Stimulated activated CD8-positive, alpha-beta memory T cell treated with anti-CD3 and anti-CD28 coated beads, Interleukin-15, amount 100 ng/mL, for 24 hours (primary cell): ENCODE results near the gene NAPA.

Experiments used
- DNase-seq: peaks from one replicate; pipeline ENCODE4 v3.0.0-alpha.2; 2020; ENCODE audit warnings: low read depth

Gene NAPA

DNA sequence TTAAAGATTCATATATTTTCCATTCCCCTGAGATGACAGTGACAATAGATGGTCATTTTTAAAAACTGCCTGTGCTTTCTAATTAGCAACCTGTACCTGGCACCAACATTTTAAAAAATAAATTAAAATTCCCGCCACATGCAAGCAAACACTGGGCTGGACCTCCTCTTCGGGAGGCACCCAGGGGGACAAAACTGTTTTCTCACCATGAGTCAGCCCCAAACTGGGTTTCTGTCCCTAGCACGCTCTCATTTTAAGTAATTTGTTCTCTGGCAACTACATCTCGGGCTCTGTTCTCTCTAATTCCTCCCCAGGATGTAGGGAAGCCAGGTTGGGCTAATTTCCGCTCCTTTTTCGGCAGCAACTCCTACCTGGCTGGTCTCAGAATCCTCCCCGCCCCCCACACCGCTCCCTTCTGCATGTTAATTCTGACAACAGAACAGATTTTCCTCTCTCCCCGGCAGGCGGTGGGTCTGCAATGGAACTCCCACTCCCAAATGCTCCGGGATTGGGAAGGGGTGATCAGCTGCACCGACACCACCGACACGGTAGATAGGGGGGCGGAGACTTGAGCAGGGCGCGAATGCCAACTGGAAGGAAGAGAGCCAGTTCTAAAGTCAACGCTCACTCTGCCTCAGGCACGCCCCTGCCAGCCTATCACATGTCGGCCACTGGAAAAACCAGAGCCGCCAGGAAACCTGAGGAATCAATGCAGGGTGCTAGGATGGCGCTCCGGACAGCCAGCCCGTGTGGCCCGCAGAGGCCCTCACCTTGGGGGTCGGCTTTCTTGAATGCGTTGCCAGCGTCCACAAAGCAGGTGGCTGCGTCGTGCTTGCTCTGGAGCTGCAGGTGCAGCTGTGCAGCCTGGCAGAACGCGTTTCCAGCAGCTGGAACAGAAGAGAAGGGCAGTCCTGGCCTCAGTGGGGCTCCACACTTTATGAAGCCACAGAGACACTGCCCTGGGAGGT, 14.7 kb downstream of the NAPA start:
- DNase-seq = no peak

DNA sequence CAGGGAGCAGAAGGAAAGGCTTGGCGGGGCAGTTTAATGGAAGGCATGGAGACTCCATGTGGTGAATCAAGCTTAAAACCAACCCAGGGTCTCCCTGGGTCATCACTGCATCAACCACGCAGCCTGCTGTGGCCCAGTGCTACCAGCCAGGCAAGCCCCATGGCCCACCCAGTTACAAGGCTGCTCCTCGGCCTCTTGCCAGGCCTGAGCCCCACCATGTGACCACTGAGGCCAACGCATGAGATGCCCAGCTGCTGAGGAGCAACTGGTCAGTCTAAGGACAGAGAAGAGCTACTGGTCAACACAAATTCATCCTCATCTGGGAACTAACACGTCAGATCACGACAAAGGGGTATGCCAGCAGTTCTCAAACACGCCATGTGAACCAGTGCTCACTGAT, 15.5 kb downstream of the NAPA start:
- DNase-seq = no peak

DNA sequence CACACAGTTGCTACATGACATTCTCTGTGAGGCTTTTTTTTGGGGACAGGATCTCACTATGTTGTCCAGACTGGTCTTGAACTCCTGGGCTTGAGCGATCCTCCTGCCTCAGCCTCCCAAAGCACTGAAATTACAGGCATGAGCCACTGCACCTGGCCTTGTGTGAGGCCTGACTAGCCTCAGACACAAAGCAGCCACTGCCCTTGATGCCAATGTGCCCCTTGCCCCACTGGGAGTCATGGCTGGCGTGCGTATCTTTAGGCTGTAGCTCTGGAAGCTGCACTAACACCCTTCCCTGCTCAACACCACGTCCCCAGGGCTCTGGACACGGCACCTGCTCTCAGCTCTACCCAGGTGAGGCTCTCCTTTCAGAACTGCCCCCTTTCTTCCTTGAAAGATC, 16.3 kb downstream of the NAPA start:
- DNase-seq = no peak

DNA sequence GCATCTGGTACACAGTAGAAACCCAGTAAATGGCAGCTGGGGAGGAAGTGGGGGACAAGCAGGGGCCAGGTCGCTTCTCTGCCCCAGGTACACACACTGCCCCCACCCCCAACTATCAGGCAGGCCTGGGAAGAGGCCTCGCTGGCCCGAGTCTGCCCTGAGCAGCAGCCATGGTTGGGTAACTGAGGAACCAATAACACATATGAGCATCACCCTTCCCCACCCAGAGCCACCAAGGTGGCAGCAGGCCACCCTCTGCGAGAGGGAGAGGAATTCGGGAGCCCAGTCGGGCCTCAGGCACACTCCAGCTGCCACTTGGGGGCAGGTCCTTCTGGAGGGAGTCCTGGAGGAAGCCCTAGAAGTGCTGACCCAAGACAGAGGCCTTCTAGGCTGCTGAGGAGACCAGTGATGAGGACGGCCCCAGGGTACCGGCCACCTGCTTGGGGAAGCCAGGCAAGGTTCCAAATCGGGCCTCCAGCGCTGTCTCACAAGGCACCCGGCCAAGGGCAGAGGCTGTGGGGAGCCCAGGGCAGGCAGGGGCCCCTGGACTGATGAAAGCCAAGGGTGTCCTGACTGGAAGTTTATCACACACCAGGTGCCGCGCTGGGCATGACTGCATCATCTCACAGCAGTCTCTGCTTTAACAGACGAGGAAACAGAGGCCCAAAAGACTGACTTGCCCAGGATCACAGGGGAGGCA, 16.9 kb downstream of the NAPA start:
- no peak for DNase-seq

DNA sequence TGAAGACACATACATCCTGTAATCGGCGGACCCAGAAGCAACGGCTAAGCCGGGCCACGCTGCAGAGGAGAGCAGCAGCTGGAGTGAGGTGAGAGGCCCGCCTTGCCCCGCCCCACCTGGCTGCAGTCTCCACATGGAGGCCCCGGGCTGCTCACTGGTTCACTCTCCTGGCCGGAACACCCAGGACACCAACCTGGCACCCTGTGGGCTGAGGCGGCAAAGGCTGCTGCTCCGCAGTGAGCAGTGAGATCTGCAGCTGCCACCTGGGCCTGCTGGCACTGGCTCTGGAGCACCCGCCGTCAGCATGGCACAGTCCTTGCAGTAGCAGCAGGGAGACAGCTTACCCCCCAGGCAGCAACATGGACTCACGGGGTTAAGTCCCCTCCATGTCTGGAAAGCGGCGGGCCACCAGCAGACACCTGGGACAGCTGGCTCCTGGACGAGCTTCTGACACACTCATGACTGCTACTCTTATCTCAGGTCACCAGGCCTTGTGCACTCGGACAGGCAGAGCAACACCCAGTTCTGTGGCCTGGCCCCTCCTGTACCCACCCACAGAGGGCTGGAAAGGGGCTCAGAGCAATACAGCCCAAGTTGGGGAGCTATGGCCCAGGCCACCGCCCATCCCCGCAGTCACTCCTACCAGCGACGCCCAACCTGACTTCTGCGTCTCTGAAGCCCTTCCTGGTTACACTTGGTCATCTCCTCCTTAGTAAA, 17.7 kb downstream of the NAPA start:
- DNase-seq = no peak

DNA sequence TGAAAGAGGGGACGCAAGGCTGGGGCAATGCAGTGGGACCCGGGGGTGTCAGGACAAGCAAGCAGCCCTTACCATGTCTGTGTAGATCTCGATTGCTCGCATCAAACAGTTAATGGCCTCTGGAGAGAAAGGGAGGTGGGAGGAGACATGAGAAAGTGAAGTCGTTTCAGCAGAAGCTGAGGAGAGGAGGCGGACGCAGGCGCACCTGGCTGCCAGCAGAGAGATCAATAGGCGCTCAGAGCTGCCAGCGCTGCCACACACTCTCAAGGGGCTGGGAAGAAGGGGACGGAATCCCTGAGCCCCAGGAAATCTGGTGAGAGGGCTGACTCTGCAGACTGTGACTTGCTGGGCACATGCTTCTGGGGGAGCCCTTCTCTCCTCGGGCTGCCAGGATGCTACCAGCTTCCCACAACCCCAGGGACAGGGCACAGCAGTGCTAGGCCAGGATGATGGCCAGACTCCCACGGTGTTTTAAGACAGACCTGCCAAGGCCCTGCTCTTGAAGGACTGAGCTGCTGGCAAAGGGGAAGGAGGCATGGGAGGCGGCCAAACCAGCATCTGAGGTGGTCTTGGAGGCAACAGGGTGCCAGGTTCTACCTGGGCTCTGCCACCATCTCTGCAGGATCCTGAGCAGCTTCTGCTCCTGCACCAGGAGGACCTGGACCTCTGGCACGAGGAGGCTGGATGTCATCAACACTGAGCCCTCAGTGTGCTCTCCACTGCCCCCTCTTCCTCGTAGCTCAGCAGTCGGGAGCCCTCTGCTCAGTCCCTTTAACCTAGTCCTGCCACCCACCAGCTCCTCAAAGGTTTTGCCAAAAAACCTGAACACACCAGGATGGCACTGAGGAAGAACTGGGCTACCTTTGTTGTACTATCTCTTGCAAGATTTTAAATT, 19.1 kb downstream of the NAPA start:
- no peak for DNase-seq

DNA sequence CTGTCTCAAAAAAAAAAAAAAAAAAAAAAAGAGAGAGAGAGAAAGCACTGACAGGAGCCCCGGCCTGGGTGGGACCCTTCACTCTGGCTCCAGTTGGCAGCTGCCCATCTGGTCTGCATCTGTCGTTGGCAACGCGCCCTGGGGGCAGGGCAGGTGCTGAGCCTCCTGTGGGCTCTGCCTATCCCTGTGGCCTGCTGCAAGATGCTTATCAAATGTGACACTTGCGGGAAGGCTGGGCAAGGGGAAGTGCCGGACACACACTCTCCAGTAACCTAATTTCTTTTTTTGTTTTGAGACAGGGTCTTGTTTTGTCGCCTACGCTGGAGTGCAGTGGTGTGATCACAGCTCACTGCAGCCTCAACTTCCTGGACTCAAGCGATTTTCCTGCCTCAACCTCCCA, 20.1 kb downstream of the NAPA start:
- DNase-seq = no peak

DNA sequence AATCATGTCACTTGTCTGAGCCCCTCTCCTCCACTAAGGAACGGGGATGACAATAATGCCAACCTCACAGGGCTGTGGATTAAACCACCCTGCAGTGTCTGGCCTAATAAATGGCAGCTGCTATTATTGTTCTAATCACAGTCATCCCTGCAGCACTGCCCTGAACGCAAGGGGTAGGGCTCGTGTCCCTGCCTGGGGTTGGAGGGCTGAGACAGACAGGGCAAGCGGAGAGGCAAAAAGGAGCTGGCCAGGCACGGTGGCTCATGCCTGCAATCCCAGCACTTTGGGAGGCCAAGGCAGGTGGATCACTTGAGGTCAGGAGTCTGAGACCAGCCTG, 20.7 kb downstream of the NAPA start:
- DNase-seq = no peak

DNA sequence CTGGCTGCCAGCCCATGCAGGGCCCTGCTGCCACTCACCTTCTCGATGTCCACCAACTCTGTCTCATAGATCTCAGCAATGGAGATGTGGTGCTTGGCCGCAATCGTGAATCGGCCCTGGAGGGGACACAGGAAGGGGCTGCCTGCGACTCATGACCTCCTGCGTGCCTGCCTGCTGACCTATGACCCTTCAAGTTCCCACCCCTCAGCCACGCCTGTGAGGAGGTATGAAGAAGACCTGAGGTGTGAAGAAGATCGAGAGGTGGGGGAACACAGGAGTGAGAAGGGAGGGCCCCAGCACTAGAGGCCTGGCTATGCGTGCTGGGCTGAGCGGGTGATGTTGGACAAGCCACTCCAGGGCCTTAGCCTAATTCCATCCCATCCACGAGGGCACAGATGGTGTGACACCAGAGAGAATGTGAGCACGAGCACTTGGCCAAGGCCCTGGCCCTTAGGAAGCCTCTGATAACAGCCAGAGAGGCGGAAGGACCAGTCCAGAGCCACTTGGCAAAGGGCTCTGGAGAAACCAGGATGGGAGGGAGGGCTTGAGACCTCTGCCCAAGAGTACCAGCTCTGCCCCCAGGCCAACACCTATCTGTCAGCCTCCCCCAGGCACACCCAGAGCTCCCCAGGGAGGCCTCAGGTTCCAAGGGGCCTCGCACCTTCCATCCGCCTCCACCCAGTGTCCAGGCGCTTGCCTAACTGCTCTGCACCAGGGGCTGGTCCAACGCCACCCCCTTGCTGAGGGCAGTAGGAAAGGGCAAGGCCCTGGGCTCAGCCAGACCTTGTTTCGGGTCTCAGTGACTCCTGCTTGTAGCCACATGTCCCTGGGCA, 21.3 kb downstream of the NAPA start:
- DNase-seq = no peak

DNA sequence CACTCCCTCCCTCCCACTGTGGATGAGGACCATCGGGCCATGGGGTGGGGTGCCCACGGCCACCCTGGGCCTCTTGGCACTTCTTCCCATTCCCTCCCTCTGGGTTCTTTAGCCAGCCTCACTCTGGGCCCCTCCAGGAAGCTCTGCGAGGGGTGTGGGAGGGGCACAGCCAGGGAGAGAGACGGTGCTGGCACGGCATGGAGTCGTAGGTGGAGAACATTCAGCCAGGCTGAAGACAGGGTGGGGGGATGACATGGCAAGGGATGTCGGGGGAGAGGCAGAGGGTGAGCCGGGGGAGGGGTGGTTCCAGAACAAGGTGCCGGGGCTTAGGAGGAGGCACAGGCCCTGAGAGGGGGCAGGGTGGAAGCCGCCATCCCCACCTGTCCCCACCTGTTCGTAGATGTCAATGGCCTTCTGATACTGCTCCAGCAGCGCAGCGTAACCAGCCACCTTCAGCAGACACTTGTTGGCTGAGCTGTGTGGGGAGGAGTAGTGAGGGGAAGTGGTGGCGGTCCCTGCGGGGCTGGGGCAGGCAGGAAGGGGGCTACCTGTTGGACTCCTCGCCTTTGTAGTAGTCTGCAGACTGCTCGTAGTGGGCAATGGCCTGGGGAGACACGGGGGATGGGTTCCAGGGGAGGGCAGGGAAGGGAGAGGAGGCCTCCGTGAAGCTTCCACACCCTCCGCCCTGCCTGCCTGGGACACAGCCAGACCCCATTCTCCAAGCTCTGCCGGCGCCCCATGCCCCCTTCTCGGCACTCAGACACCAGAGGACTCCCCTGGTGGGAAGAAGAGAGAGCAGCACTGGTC, 22.1 kb downstream of the NAPA start:
- DNase-seq = no peak

DNA sequence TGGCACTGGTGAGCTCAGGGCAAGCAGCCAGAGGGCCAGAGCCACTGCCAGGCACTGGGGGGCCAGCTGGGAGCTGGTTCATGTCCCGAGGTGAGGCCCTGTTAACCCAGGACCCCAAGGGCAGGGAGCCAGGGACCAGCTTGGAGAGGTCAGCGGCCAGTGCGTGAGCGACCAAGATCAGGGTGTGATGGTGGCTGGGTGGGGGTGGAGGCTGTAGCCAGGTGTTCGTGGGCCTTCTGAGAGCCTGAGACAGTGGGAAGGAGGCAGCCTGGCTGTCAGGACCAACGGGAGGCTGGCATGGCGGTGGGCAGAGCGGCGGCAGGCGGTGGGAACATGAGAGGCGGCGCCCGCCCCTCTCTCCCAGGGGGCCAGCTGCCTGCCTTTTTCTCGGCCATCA, 22.7 kb downstream of the NAPA start:
- DNase-seq = no peak

DNA sequence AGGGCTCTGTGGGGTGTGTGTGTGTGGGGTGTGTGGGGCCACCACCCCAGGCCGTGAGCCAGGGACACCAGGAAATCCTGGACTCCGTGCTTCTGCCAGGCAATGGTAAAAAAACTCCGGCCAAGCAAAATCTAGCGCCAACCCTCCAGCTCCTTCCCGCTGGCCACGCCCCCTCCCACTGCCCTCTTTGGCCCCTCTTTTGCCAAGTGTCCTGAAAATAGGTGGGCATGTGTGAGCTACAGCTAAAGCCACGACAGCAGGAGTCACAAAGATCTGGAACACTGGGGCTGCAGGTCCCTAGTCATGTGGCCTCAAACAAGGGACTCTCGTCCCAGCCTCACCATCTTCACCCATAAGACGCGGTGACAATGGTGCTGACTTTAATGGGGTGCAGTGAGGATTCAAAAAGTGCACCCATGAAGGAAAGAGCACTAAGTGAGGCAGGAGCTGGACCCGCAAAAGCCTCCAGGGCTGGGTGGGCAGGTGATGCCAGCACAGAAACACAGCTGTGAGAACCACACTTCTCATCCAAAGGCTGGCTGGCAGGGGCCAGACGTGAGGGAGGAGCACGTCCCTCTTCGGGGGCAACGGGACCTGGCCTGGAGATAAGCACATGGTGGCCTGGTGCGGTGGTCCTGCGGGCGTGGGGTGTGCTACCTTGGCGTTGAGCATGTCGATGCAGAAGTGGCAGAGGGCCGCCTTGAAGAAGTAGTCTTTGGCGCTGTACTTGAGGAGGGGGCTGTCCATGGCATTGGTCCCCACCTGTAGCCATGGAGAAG, 23.3 kb downstream of the NAPA start:
- DNase-seq = no peak

DNA sequence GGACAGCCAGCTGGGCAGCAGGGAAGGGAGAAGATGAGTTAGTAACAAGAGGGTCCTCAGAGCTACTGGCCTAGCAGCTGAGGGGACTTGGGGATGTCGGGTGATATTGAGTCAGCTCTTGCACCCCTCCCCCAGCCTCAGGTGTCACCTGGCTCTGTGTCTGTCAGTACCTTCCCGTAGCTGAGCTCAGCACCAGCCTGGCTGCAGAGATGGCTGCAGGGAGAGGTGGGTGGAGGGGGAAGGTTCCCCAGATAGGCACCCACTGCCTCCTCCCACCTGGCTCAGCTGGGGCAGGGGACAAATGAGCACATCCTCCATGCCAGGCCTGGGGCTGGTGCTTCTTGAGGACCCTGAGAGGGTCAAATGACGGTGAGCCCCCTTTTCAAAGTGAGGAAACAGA, 24.0 kb downstream of the NAPA start:
- no peak for DNase-seq

DNA sequence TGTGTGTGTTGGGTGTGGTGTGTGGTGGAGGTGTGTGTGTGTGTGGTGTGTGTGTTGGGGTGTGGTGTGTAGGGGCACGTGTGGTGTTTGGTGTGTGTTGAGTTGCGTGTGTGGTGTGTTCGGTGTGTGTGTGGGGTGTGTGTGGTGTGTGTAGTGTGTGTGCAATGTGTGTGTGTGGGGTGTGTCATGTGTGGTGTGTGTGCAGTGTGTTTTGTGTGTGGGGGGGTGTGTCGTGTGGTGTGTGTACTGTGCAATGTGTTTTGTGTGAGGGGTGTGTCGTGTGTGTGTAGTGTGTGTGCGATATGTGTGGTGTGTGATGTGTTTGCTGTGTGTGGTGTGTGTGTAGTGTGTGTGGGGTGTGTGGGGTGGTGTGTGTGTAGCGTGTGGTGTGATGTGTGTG, 24.8 kb downstream of the NAPA start:
- DNase-seq = no peak

DNA sequence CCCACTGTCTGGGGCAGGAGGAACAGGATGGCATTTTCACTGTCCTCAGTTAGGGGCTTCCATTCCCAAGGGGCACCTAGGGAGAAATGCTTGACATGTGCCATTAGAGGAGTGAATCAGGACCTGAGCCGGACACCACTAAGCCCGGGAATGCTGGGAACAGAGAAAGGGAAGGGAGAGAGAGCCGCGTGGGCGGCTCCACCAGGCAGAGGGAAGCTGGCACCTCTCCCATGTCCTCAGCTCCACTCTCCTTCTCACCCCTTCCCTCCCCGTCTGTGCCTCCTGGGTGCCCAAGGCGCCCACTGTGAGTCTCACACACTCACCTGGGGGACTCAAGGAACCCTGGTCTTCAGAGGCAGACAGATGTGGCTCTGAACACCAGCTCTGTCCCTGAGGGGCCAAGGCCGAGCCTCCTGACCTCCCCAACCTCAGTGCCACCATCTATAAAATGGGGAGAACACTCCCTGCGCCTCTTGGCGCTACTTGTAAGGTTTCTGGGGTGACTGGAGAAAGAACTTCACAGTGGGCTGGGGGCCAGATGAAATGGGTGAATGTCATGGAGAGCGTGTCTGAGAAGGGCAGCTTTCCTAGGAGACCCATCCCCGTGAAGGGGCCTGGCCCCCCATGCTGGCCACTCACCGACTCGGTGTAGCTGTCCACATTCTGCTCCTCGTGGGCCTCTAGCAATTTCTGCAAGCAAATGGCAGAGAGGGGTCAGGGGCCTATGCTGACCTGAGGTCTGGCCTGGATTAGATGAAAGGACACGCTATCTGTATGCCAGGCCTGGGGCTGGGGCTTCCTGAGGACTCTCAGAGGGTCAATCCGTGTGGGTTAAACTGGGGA, 25.6 kb downstream of the NAPA start:
- no peak for DNase-seq

DNA sequence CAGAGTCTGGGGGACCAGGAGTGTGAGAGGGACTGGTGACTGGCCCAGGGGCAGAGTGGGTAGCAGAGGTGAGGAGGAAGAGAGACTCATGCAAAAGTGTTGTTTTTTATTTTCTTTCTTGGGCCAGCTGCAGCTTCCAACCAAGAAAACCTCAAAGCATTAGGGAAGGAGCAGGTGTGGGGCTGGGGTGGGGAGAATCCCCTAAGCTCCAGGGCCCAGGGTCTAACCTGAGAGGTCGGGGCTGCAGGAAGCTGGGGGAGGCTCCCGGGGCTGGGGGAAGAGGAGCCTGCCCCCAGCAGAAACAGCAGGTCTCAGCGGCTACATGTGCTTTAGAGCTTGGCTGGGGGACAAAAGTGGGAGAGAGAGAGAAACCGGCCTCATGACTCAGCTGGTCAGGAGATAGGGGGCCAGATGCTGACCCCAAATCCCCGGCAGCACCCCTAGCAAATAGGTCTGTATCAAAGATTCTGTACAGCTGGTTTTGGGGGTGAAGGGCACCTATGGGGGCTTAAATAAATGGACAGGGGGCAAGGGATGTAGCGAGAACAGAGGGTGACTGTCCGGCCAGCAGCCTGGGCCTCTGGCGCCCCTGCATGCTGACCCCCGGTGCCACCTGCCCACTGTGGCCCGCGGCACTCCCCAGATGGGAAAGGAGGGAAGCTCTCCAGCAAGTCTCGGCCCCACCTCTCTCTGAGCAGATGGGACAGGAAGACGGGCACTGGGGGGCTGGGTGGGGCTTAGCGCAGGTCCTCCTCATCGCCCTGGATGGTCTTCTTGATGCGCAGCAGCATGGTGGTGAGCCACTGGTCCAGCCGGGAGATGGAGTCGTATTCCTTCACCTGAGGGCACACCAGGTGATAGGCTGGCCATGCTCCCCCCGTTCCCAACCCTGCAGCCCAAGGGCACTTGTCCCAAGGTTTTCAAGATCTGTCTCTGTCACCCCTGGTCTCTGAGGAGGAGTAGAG, 27.0 kb downstream of the NAPA start:
- no peak for DNase-seq

DNA sequence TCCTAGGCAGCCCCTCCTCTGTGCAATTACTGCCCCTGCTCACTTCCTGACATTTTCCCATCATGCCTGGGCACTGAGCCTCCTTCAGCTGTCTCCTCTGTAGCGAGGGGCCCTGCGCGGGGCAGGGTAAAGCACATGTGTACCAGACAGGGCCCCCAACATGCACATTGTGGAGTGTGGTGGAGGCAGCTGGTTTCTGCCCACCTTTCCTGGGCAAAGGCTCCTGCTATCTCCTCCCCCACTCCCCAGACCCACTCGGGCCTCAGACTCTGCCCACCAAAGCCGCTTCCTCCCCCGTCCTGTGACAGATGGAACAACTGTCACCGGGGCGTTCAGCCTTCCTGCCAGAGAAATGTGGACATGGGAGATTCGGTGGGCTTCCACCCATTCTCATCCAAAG, 28.0 kb downstream of the NAPA start:
- no peak for DNase-seq
